HCT116 (cell line): ENCODE measurements around the gene NRP1. TPM values are rescaled to one million over a fixed set of nuclear protein-coding genes. Genes with fewer than 3 reads are reported as not detected.

Experiments used
- ATAC-seq: fragments of 200-7000 bp; cut with Tn5 transposase; 2 replicates; pipeline ENCODE4 v1.9.1; 2020; ENCODE audit warnings: mild to moderate bottlenecking, moderate library complexity
- BruUV-seq: library from RNA; stranded (reverse); fragments of 400-500 nt; replicated peaks from 2 replicates; lab custom pipeline; 2021; lab: Mats Ljungman, UMichigan
- CTCF ChIA-PET: fragments of 300-600 bp; sonication (Branson Sonifier 250); formaldehyde crosslinking; loops from one replicate; lab custom pipeline; 2021; ENCODE audit warnings: antibody characterized with exemption; lab: Charles Lee
- POLR2A ChIA-PET: fragments of 300-600, 350-600 bp; sonication (Branson Sonifier 250); formaldehyde crosslinking; loops from one replicate; lab custom pipeline; 2021; ENCODE audit warnings: antibody characterized with exemption; lab: Charles Lee
- RAD21 ChIA-PET, 2 experiments: fragments of 300-600 bp; sonication (Branson Sonifier 250); formaldehyde crosslinking; loops; one replicate each; lab custom pipeline; 2023; ENCODE audit warnings: low total read pairs in 2 of 2; ENCODE audit not compliant: uncharacterized antibody in 2 of 2, unreplicated experiment in 2 of 2, low non-redundant PET in 1 of 2; lab: Charles Lee
- DNase-seq: peaks from one replicate; pipeline ENCODE4 v3.0.0-alpha.2; 2010; ENCODE audit warnings: low read depth, low spot score
- H2AFZ ChIP-seq: fragments of 200-600 bp; shearing (Covaris generic), sonication (generic); 2 replicates; pipeline ENCODE4 v1.6.1; 2017; ENCODE audit warnings: low read depth, mixed run types, mixed read lengths, antibody characterized with exemption, low read length; ENCODE audit not compliant: poor library complexity, severe bottlenecking
- H3K27ac ChIP-seq: 2 replicates; pipeline ENCODE4 v1.5.1; 2012; ENCODE audit warnings: low read depth, low read length
- H3K27me3 ChIP-seq: fragments of 200-600 bp; sonication (generic); 2 replicates; pipeline ENCODE4 v1.6.1; 2016; ENCODE audit warnings: mixed run types, low read length, mixed read lengths; ENCODE audit not compliant: insufficient read depth
- H3K36me3 ChIP-seq, 2 experiments: fragments of 200-500 bp in 1 of 2; fragments of 200-600 bp in 1 of 2; sonication (Bioruptor generic) in 1 of 2; sonication (generic) in 1 of 2; 2 replicates each; pipeline versions ENCODE4 v1.5.1 to v1.6.1; 2014 to 2016; ENCODE audit warnings: low read length in 2 of 2, inconsistent platforms in 1 of 2, mixed read lengths in 1 of 2, mixed run types in 1 of 2; ENCODE audit not compliant: insufficient read depth in 2 of 2, control insufficient read depth in 1 of 2
- H3K4me1 ChIP-seq, 2 experiments: fragments of 200-600 bp in 1 of 2; sonication (generic) in 1 of 2; 2 replicates each; pipeline versions ENCODE4 v1.5.1 to v1.6.1; 2012 to 2017; ENCODE audit warnings: low read length in 2 of 2, inconsistent platforms in 1 of 2, mild to moderate bottlenecking in 1 of 2, mixed read lengths in 1 of 2, mixed run types in 1 of 2, moderate library complexity in 1 of 2; ENCODE audit not compliant: insufficient read depth in 2 of 2, control insufficient read depth in 1 of 2
- H3K4me2 ChIP-seq: fragments of 200-600 bp; sonication (generic); 2 replicates; pipeline ENCODE4 v1.6.1; 2017; ENCODE audit warnings: mixed run types, low read length, mixed read lengths
- H3K4me3 ChIP-seq, 2 experiments: fragments of 200-600 bp in 1 of 2; sonication (generic) in 1 of 2; replicated peaks in 1 of 2; 2 replicates each; pipeline ENCODE4 v1.5.1; 2011 to 2016; ENCODE audit warnings: low read length in 2 of 2, control low read depth in 1 of 2, low read depth in 1 of 2, mild to moderate bottlenecking in 1 of 2, mixed read lengths in 1 of 2, mixed run types in 1 of 2
- H3K79me2 ChIP-seq: fragments of 200-600 bp; sonication (generic); 2 replicates; pipeline ENCODE4 v1.6.1; 2017; ENCODE audit warnings: mild to moderate bottlenecking, mixed run types, low read length, moderate library complexity, mixed read lengths; ENCODE audit not compliant: insufficient read depth
- H3K9ac ChIP-seq: fragments of 200-600 bp; sonication (generic); 2 replicates; pipeline ENCODE4 v1.6.1; 2016; ENCODE audit warnings: low read length, mixed read lengths
- H3K9me2 ChIP-seq: fragments of 200-600 bp; sonication (generic), shearing (Covaris generic); 2 replicates; pipeline ENCODE4 v1.6.1; 2017; ENCODE audit warnings: mixed run types, mild to moderate bottlenecking, moderate library complexity; ENCODE audit not compliant: insufficient read depth
- H3K9me3 ChIP-seq, 2 experiments: fragments of 200-500 bp in 1 of 2; fragments of 200-600 bp in 1 of 2; sonication (Bioruptor generic) in 1 of 2; sonication (generic) in 1 of 2; 2 replicates each; pipeline ENCODE4 v1.6.1; 2014 to 2017; ENCODE audit warnings: low read length in 2 of 2, mixed read lengths in 2 of 2, inconsistent platforms in 1 of 2, low read depth in 1 of 2, mild to moderate bottlenecking in 1 of 2, mixed run types in 1 of 2, moderate library complexity in 1 of 2; ENCODE audit not compliant: control insufficient read depth in 1 of 2, insufficient read depth in 1 of 2
- H4K20me1 ChIP-seq: fragments of 200-600 bp; sonication (generic), shearing (Covaris generic); 2 replicates; pipeline ENCODE4 v1.6.1; 2017; ENCODE audit warnings: mixed run types, mild to moderate bottlenecking, moderate library complexity; ENCODE audit not compliant: insufficient read depth
- ATF3 ChIP-seq: IDR thresholded peaks from 2 replicates; pipeline ENCODE4 v1.6.1; 2012
- CTCF ChIP-seq, 3 experiments: fragments of 200-600 bp in 1 of 3; sonication (generic) in 1 of 3; IDR thresholded peaks in 2 of 3; conservative IDR thresholded peaks in 1 of 3; 2 replicates each; pipeline ENCODE4 v1.5.1; 2012 to 2017; ENCODE audit warnings: low read depth in 2 of 3, low read length in 2 of 3, antibody characterized with exemption in 1 of 3, borderline replicate concordance in 1 of 3, control low read depth in 1 of 3, mild to moderate bottlenecking in 1 of 3, mixed read lengths in 1 of 3, mixed run types in 1 of 3, moderate library complexity in 1 of 3; ENCODE audit not compliant: insufficient read depth in 1 of 3
- EGR1 ChIP-seq: IDR thresholded peaks from 2 replicates; pipeline ENCODE4 v1.6.1; 2012; ENCODE audit warnings: low read depth
- EZH2 ChIP-seq: fragments of 200-600 bp; sonication (generic); IDR thresholded peaks from 2 replicates; pipeline ENCODE4 v1.6.1; 2017; ENCODE audit warnings: antibody characterized with exemption, mixed run types
- EZH2phosphoT487 ChIP-seq: fragments of 200-600 bp; IDR thresholded peaks from 2 replicates; pipeline ENCODE4 v1.6.1; 2018; ENCODE audit warnings: antibody characterized with exemption, borderline replicate concordance
- FOSL1 ChIP-seq: IDR thresholded peaks from 2 replicates; pipeline ENCODE4 v1.6.1; 2012; ENCODE audit warnings: low read depth
- JUND ChIP-seq: IDR thresholded peaks from 2 replicates; pipeline ENCODE4 v1.6.1; 2012
- MAX ChIP-seq: IDR thresholded peaks from 2 replicates; pipeline ENCODE4 v1.6.1; 2012
- POLR2A ChIP-seq: IDR thresholded peaks from 2 replicates; pipeline ENCODE4 v1.7.0; 2011; ENCODE audit warnings: borderline replicate concordance; ENCODE audit not compliant: insufficient read depth, insufficient read length; ENCODE audit errors: extremely low read depth
- POLR2AphosphoS5 ChIP-seq: IDR thresholded peaks from 2 replicates; pipeline ENCODE4 v1.6.1; 2011; ENCODE audit warnings: mild to moderate bottlenecking, low read depth, low read length, moderate library complexity
- RAD21 ChIP-seq: IDR thresholded peaks from 2 replicates; pipeline ENCODE4 v1.6.1; 2012; ENCODE audit warnings: low read depth, mild to moderate bottlenecking
- REST ChIP-seq: IDR thresholded peaks from 2 replicates; pipeline ENCODE4 v1.6.1; 2012; ENCODE audit warnings: low read depth
- SRF ChIP-seq: IDR thresholded peaks from 2 replicates; pipeline ENCODE4 v1.6.1; 2012; ENCODE audit warnings: low read depth
- YY1 ChIP-seq: IDR thresholded peaks from 2 replicates; pipeline ENCODE4 v1.6.1; 2011; ENCODE audit warnings: low read length, low read depth, moderate library complexity, mild to moderate bottlenecking; ENCODE audit not compliant: insufficient replicate concordance; ENCODE audit errors: extremely low read depth
- intact Hi-C: fragments of 100-400 bp; cut with micrococcal nuclease; formaldehyde crosslinking; loops from 2 replicates; pipeline ENCODE4 v1.10.0; 2022
- total RNA-seq: library from RNA; stranded (reverse); gene quantifications from one replicate; pipeline ENCODE4 v1.2.1, GENCODE V29; 2021; ENCODE audit not compliant: unreplicated experiment

Gene NRP1
- total RNA-seq, 1 experiment from 2014 or later = 3.8 TPM

GRCh38 chr10:33244354-33244967, 90.0 kb downstream of the NRP1 start:
- POLR2A ChIA-PET = no interaction called here
- H3K36me3 ChIP-seq = no peaks in the 10 kb centered on the region

GRCh38 chr10:33243703-33244102, 90.8 kb downstream of the NRP1 start:
- Histone ChIP-seq H3K4me1 (peaks cover 0 to 6% of the 10 kb centered on the region in 2 experiments; a peak in 2 of 4 replicates), H3K4me3 (no peak overlapping the region), H3K9ac (no peak overlapping the region), H3K9me2 (no peaks in the 10 kb centered on the region), H2AFZ (no peak overlapping the region), H4K20me1 (no peaks in the 10 kb centered on the region), H3K79me2 (no peaks in the 10 kb centered on the region), H3K27me3 (no peaks in the 10 kb centered on the region), H3K36me3 (no peaks in the 10 kb centered on the region), H3K9me3 (no peaks in the 10 kb centered on the region), H3K27ac (no peak overlapping the region), H3K4me2 (no peak overlapping the region)
- POLR2A ChIA-PET = no interaction called here
- intact Hi-C loops = no loop called here
- no TSS peak for BruUV-seq
- DNase-seq (no peak), ATAC-seq (no peak)
- RAD21 ChIA-PET = no interaction called here
- CTCF ChIA-PET = no interaction called here
- TF ChIP-seq FOSL1 (no peak), REST (no peak), EGR1 (no peak), EZH2 (no peak), SRF (no peak), POLR2A (no peak), YY1 (no peak), POLR2AphosphoS5 (no peak), CTCF (IDR thresholded peaks at IDR 0.05 in 2 of 3, conservative IDR thresholded peaks at IDR 0.05 in 1 of 3; ENCODE audit: borderline replicate concordance in 1 of 3, insufficient read depth in 1 of 3, low read depth in 2 of 3, low read length in 2 of 3) (no peak), ATF3 (no peak), MAX (no peak)

More at GRCh38 chr10:33244354-33244967, 90.0 kb downstream of the NRP1 start:
- no peaks in the 10 kb centered on the region for H3K9me3 ChIP-seq
- H3K4me1 ChIP-seq = peaks cover 0 to 7% of the 10 kb centered on the region in 2 experiments; a peak in 2 of 4 replicates
- no peaks in the 10 kb centered on the region for H3K79me2 ChIP-seq
- intact Hi-C loops = no loop called here
- H3K9me2 ChIP-seq = no peaks in the 10 kb centered on the region
- ChIA-PET CTCF (no interaction called here), RAD21 (no interaction called here)
- H3K9ac ChIP-seq = no peak overlapping the region
- H3K27me3 ChIP-seq = no peaks in the 10 kb centered on the region
- H2AFZ ChIP-seq = no peak overlapping the region
- no peak for ATAC-seq
- BruUV-seq = no TSS peak
- H3K4me3 ChIP-seq = no peak overlapping the region
- no peak overlapping the region for H3K4me2 ChIP-seq
- DNase-seq = no peak
- TF ChIP-seq ATF3 = no peak
- TF ChIP-seq RAD21 = no peak
- no peak for TF ChIP-seq SRF
- no peak for TF ChIP-seq EZH2phosphoT487
- no peak for TF ChIP-seq JUND
- no peak for TF ChIP-seq POLR2AphosphoS5
- TF ChIP-seq FOSL1 = no peak
- no peak overlapping the region for H3K27ac ChIP-seq
- H4K20me1 ChIP-seq = no peaks in the 10 kb centered on the region
